K562 (cell line): Measurements from ENCODE around the gene ZNRF1. TPM values are rescaled to one million over a fixed set of nuclear protein-coding genes. Genes with fewer than 3 reads are reported as not detected.

ENCODE experiments used
- ATAC-seq: fragments of 200-7000 bp; cut with Tn5 transposase; 3 replicates; pipeline ENCODE4 v1.9.1; 2020; ENCODE audit warnings: moderate library complexity
- BruUV-seq: library from RNA; stranded (reverse); fragments of 400-500 nt; replicated peaks from 2 replicates; lab custom pipeline; 2021; lab: Mats Ljungman, UMichigan
- CTCF ChIA-PET: fragments of 300-600 bp; formaldehyde crosslinking; extraction: SDS; loops from one replicate; lab custom pipeline; 2021; ENCODE audit warnings: low intra/inter-chr PET ratio; lab: Yijun Ruan, JAX
- POLR2A ChIA-PET: fragments of 300-600, 350-650 bp; sonication (Branson Sonifier 250); formaldehyde crosslinking; extraction: SDS; loops from one replicate; lab custom pipeline; 2021; ENCODE audit warnings: antibody characterized with exemption, inconsistent platforms; lab: Yijun Ruan, JAX
- DNase-seq, 4 experiments: peaks; one replicate each; pipeline versions ENCODE4 v3.0.0 to v3.0.0-alpha.2; 2011 to 2018; ENCODE audit warnings: low spot score in 3 of 4, mixed read lengths in 3 of 4; ENCODE audit errors: extremely low read depth in 1 of 4
- FAIRE-seq: peaks from 2 replicates; lab custom pipeline; 2011; peaks lifted over from hg19 to GRCh38; lab: Jason Lieb, UNC
- H2AFZ ChIP-seq: 2 replicates; pipeline ENCODE4 v1.6.0; 2011; ENCODE audit warnings: low read depth, low read length, control low read depth, inconsistent platforms
- H3K27ac ChIP-seq: fragments of 200-600 bp; 3 replicates; pipeline ENCODE4 v1.8.0; 2011; ENCODE audit warnings: low read depth, mild to moderate bottlenecking, control low read depth, inconsistent platforms, low read length, moderate library complexity, mixed read lengths; ENCODE audit errors: extremely low read depth
- H3K27me3 ChIP-seq, 2 experiments: fragments of 300-600 bp in 1 of 2; 2 replicates in 1 of 2; 3 replicates in 1 of 2; pipeline versions ENCODE4 v1.6.0 to v1.8.0; 2011; ENCODE audit warnings: inconsistent platforms in 2 of 2, low read length in 2 of 2, mild to moderate bottlenecking in 1 of 2, mixed read lengths in 1 of 2, moderate library complexity in 1 of 2; ENCODE audit not compliant: control insufficient read depth in 2 of 2, insufficient read depth in 2 of 2
- H3K36me3 ChIP-seq: fragments of 300-600 bp; 3 replicates; pipeline ENCODE4 v1.8.0; 2011; ENCODE audit warnings: mild to moderate bottlenecking, low read length, inconsistent platforms; ENCODE audit not compliant: control insufficient read depth, insufficient read depth
- H3K4me1 ChIP-seq, 2 experiments: fragments of 200-600 bp in 1 of 2; replicated peaks in 1 of 2; 2 replicates in 1 of 2; 3 replicates in 1 of 2; pipeline versions ENCODE4 v1.5.1 to v1.8.0; 2011; ENCODE audit warnings: inconsistent platforms in 2 of 2, low read length in 2 of 2, mild to moderate bottlenecking in 1 of 2, mixed read lengths in 1 of 2, moderate library complexity in 1 of 2; ENCODE audit not compliant: control insufficient read depth in 2 of 2, insufficient read depth in 2 of 2
- H3K4me2 ChIP-seq: 2 replicates; pipeline ENCODE4 v1.6.1; 2011; ENCODE audit warnings: low read length, control low read depth, inconsistent platforms, mixed read lengths; ENCODE audit not compliant: insufficient read depth
- H3K4me3 ChIP-seq: fragments of 200-600 bp; sonication (generic), shearing (Covaris generic); 2 replicates; pipeline ENCODE4 v1.5.1; 2016; ENCODE audit warnings: control low read depth, inconsistent platforms
- H3K79me2 ChIP-seq: fragments of 200-600 bp; 3 replicates; pipeline ENCODE4 v1.8.0; 2011; ENCODE audit warnings: low read length, inconsistent platforms; ENCODE audit not compliant: control insufficient read depth, insufficient read depth
- H3K9ac ChIP-seq, 2 experiments: 2 replicates each; pipeline versions ENCODE4 v1.6.0 to v1.6.1; 2011; ENCODE audit warnings: low read depth in 2 of 2, low read length in 2 of 2, control low read depth in 1 of 2, inconsistent platforms in 1 of 2, mild to moderate bottlenecking in 1 of 2, mixed read lengths in 1 of 2; ENCODE audit not compliant: insufficient read depth in 1 of 2
- H3K9me1 ChIP-seq: one replicate; pipeline ENCODE4 v1.6.0; 2011; ENCODE audit warnings: inconsistent platforms, mild to moderate bottlenecking, low read length, moderate library complexity; ENCODE audit not compliant: control insufficient read depth, insufficient read depth
- H3K9me3 ChIP-seq: replicated peaks from 2 replicates; pipeline ENCODE4 v1.5.1; 2011; ENCODE audit warnings: low read depth, low read length, inconsistent platforms; ENCODE audit not compliant: control insufficient read depth, insufficient read depth
- H4K20me1 ChIP-seq: replicated peaks from 2 replicates; pipeline ENCODE4 v1.6.1; 2011; ENCODE audit warnings: low read length, inconsistent platforms, mixed read lengths; ENCODE audit not compliant: control insufficient read depth, insufficient read depth
- ATF7 ChIP-seq: fragments of 450-650 bp; IDR thresholded peaks from 2 replicates; pipeline ENCODE4 v1.7.1; 2014; ENCODE audit warnings: mild to moderate bottlenecking, moderate library complexity
- BMI1 ChIP-seq: fragments of 150-350 bp; IDR thresholded peaks from 2 replicates; pipeline ENCODE4 v1.6.1; 2014; ENCODE audit warnings: low read length
- CEBPG ChIP-seq, 3 experiments: fragments of 200-800 bp in 1 of 3; sonication (Bioruptor generic) in 1 of 3; sonication (generic) in 1 of 3; formaldehyde crosslinking in 1 of 3; IDR thresholded peaks in 2 of 3; conservative IDR thresholded peaks in 1 of 3; 2 replicates each; pipeline versions ENCODE4 v1.6.1 to v1.8.0; 2016 to 2022; ENCODE audit warnings: missing compliant biosample characterization in 2 of 3, missing genetic modification characterization in 2 of 3, mild to moderate bottlenecking in 1 of 3, missing genetic modification reagents in 1 of 3
- HNRNPL ChIP-seq: fragments of 200-400 bp; formaldehyde crosslinking; IDR thresholded peaks from 2 replicates; pipeline ENCODE4 v1.6.1; 2017; ENCODE audit warnings: low read depth, mild to moderate bottlenecking, low read length
- HOXB6 ChIP-seq: fragments of 250-450 bp; sonication (Bioruptor Pico); IDR thresholded peaks from 2 replicates; pipeline ENCODE4 v1.5.1; 2022; ENCODE audit warnings: mild to moderate bottlenecking, borderline replicate concordance
- MAFK ChIP-seq: IDR thresholded peaks from 2 replicates; pipeline ENCODE4 v1.6.1; 2011; ENCODE audit warnings: low read length, improper control_type of control experiment
- NEUROD1 ChIP-seq: fragments of 150-350 bp; IDR thresholded peaks from 2 replicates; pipeline ENCODE4 v1.6.1; 2014; ENCODE audit warnings: borderline replicate concordance, low read length, low read depth; ENCODE audit not compliant: partially characterized antibody
- NFIC ChIP-seq: fragments of 450-650 bp; IDR thresholded peaks from 2 replicates; pipeline ENCODE4 v1.6.1; 2017; ENCODE audit warnings: mild to moderate bottlenecking, inconsistent platforms
- POLR2A ChIP-seq: fragments of 450-650 bp; conservative IDR thresholded peaks from 2 replicates; pipeline ENCODE4 v1.6.1; 2016
- POLR2AphosphoS5 ChIP-seq: IDR thresholded peaks from 2 replicates; pipeline ENCODE4 v1.6.1; 2011; ENCODE audit warnings: mild to moderate bottlenecking, low read depth, low read length, moderate library complexity; ENCODE audit not compliant: control insufficient read depth, insufficient read depth
- RBM22 ChIP-seq: fragments of 200-400 bp; formaldehyde crosslinking; IDR thresholded peaks from 2 replicates; pipeline ENCODE4 v1.6.1; 2018; ENCODE audit warnings: low read length, low read depth; ENCODE audit not compliant: poor library complexity, severe bottlenecking
- U2AF2 ChIP-seq: fragments of 200-400 bp; formaldehyde crosslinking; optimal IDR thresholded peaks from 2 replicates; pipeline ENCODE3; 2017; ENCODE audit warnings: low read depth, mild to moderate bottlenecking, low read length
- ZNF175 ChIP-seq: fragments of 200-800 bp; sonication (Bioruptor generic); IDR thresholded peaks from 2 replicates; pipeline ENCODE4 v1.6.1; 2016; ENCODE audit warnings: low read depth, mild to moderate bottlenecking, missing genetic modification characterization, missing compliant biosample characterization
- WGBS: fragments of 100-300 bp; shearing (Covaris generic); methylation state at CpG from one replicate; pipeline ENCODE4 v1.1.6; 2016; ENCODE audit warnings: low coverage, mixed read lengths; ENCODE audit not compliant: insufficient coverage; ENCODE audit errors: missing lambda C conversion rate; 5-methylcytosine and 5-hydroxymethylcytosine counted together
- in situ Hi-C: fragments of 300-500 bp; cut with MboI; formaldehyde crosslinking; loops from 4 replicates; pipeline ENCODE4 v1.15.0; 2018; ENCODE audit warnings: inconsistent platforms, mixed read lengths
- intact Hi-C: fragments of 100-400 bp; cut with micrococcal nuclease; formaldehyde crosslinking; loops from 2 replicates; pipeline ENCODE4 v1.14.2; 2022
- polyA plus RNA-seq, 8 experiments: library from polyadenylated mRNA; depleted of rRNA in 4 of 8; stranded (reverse) in 5 of 8; unstranded in 3 of 8; fragments of >200 nt; fragmentation: Nextera tagmentation in 2 of 8; fragmentation: Illumina TruSeq in 1 of 8; extraction: Ambion mirVana in 2 of 8; extraction: Trizol in 1 of 8; gene quantifications; 2 replicates each; pipeline versions ENCODE4 v1.2.1 to v1.2.3, GENCODE V29; 2011 to 2014; ENCODE audit warnings: inconsistent platforms in 1 of 8, missing spikeins in 1 of 8
- total RNA-seq, 7 experiments: library from RNA; depleted of rRNA in 6 of 7; stranded (reverse); fragments of >200 nt in 6 of 7; fragmentation: Illumina TruSeq in 2 of 7; extraction: Trizol in 2 of 7; gene quantifications; 2 replicates each; pipeline versions ENCODE4 v1.2.1 to v1.2.3, GENCODE V29; 2011 to 2021; ENCODE audit warnings: low replicate concordance in 1 of 7
- TF ChIP-seq, protein P1 (sequence below): fragments of 250-450 bp; sonication (Bioruptor Pico); IDR thresholded peaks from 2 replicates; pipeline ENCODE4 v1.8.0; 2021; ENCODE audit warnings: mild to moderate bottlenecking, moderate library complexity
- TF ChIP-seq, protein P2 (sequence below): fragments of 450-650 bp; IDR thresholded peaks from 2 replicates; pipeline ENCODE4 v1.6.1; 2014; ENCODE audit warnings: low read depth, mild to moderate bottlenecking, moderate library complexity, borderline replicate concordance
- TF ChIP-seq, protein P3 (sequence below), 2 experiments: IDR thresholded peaks; 2 replicates each; pipeline ENCODE4 v1.6.1; 2011; ENCODE audit warnings: borderline replicate concordance in 1 of 2, control low read depth in 1 of 2, low read depth in 1 of 2, low read length in 1 of 2, mild to moderate bottlenecking in 1 of 2, mixed read lengths in 1 of 2, moderate library complexity in 1 of 2; ENCODE audit not compliant: insufficient read depth in 1 of 2, insufficient read length in 1 of 2, poor library complexity in 1 of 2, severe bottlenecking in 1 of 2; ENCODE audit errors: extremely low read depth in 1 of 2
- TF ChIP-seq, protein P4 (sequence below), 2 experiments: fragments of 450-650 bp in 1 of 2; sonication (generic) in 1 of 2; formaldehyde crosslinking in 1 of 2; IDR thresholded peaks in 1 of 2; conservative IDR thresholded peaks in 1 of 2; 2 replicates each; pipeline versions ENCODE4 v1.6.1 to v1.8.1; 2016 to 2023; ENCODE audit warnings: mild to moderate bottlenecking in 2 of 2, moderate library complexity in 2 of 2, inconsistent platforms in 1 of 2, missing genetic modification reagents in 1 of 2

The ZNRF1 gene
- total and polyA plus RNA-seq, 9 of the 15 experiments (the other 6 are each of a cell fraction or from before 2014, with no cell fraction given), result 9.5 to 37.7 (median 20.0) TPM

DNA sequence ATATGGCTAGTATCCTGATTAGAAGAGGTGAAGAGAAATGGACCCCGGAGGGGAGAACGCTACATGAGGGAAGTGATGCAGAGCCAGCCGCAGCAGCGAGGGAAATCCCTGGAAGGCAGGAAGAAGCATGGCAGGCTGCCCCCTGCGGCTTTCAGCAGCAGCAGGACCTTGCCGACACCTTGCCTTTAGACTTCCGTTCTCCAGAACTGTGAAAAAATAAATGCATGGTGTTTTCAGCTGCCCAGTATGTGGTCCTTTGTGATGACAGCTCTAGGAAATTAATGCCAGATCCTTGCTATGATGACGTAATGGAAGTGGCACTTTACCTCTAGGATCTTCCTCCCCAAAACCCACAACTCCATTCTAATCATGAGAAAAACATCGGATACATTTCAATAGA, 139.8 kb downstream of the ZNRF1 start:
- ChIA-PET CTCF (no interaction called here), POLR2A (no interaction called here)
- Histone ChIP-seq H2AFZ (no peak overlapping the region), H3K4me3 (no peak overlapping the region), H3K4me1 (no peaks in the 10 kb centered on the region; a peak in 1 of 5 replicates), H3K9me1 (no peaks in the 10 kb centered on the region), H4K20me1 (no peaks in the 10 kb centered on the region), H3K9me3 (no peaks in the 10 kb centered on the region), H3K9ac (peak overlapping the region in 1 of 2 experiments; percentile 52; a peak in 1 of 4 replicates), H3K27me3 (no peaks in the 10 kb centered on the region), H3K4me2 (no peak overlapping the region), H3K27ac (no peak overlapping the region), H3K79me2 (no peaks in the 10 kb centered on the region), H3K36me3 (no peaks in the 10 kb centered on the region)
- intact Hi-C loops, result loop anchor here (10.0 kb wide), 2 partner anchors 274 to 434 kb away; partner anchors contain the start of gene MLKL
- FAIRE-seq, result no peak
- ATAC-seq, result no peak; the same call in 2 of the 3 replicates
- BruUV-seq, result no TSS peak
- no peak for DNase-seq
- WGBS, result 38% methylated on average over 9 of the region's 9 CpGs
- in situ Hi-C loops, result loop anchor here (25.0 kb wide), 1 partner anchor 426 kb away; the partner anchor contains the start of gene MLKL
- no peak for TF ChIP-seq U2AF2
- TF ChIP-seq ATF7, result peak; percentile 68; the same call in 1 of the 2 replicates
- TF ChIP-seq HOXB6 (CRISPR knock-in tag), result no peak
- TF ChIP-seq, protein P1, sequence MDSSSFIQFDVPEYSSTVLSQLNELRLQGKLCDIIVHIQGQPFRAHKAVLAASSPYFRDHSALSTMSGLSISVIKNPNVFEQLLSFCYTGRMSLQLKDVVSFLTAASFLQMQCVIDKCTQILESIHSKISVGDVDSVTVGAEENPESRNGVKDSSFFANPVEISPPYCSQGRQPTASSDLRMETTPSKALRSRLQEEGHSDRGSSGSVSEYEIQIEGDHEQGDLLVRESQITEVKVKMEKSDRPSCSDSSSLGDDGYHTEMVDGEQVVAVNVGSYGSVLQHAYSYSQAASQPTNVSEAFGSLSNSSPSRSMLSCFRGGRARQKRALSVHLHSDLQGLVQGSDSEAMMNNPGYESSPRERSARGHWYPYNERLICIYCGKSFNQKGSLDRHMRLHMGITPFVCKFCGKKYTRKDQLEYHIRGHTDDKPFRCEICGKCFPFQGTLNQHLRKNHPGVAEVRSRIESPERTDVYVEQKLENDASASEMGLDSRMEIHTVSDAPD (CRISPR knock-in tag), result no peak
- TF ChIP-seq, protein P2, sequence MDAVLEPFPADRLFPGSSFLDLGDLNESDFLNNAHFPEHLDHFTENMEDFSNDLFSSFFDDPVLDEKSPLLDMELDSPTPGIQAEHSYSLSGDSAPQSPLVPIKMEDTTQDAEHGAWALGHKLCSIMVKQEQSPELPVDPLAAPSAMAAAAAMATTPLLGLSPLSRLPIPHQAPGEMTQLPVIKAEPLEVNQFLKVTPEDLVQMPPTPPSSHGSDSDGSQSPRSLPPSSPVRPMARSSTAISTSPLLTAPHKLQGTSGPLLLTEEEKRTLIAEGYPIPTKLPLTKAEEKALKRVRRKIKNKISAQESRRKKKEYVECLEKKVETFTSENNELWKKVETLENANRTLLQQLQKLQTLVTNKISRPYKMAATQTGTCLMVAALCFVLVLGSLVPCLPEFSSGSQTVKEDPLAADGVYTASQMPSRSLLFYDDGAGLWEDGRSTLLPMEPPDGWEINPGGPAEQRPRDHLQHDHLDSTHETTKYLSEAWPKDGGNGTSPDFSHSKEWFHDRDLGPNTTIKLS, result no peak
- TF ChIP-seq, protein P3, sequence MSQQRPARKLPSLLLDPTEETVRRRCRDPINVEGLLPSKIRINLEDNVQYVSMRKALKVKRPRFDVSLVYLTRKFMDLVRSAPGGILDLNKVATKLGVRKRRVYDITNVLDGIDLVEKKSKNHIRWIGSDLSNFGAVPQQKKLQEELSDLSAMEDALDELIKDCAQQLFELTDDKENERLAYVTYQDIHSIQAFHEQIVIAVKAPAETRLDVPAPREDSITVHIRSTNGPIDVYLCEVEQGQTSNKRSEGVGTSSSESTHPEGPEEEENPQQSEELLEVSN (IDR thresholded peaks at IDR 0.05; ENCODE audit: borderline replicate concordance in 1 of 2, extremely low read depth in 1 of 2, insufficient read depth in 1 of 2, insufficient read length in 1 of 2, low read depth in 1 of 2, low read length in 1 of 2, poor library complexity in 1 of 2, severe bottlenecking in 1 of 2), result peak in 1 of 2 experiments; percentile 49
- TF ChIP-seq POLR2A, result no peak
- TF ChIP-seq CEBPG (CRISPR knock-in tag; IDR thresholded peaks at IDR 0.05), result no peak
- TF ChIP-seq CEBPG (tag; conservative IDR thresholded peaks at IDR 0.05 in 1 of 2, IDR thresholded peaks at IDR 0.05 in 1 of 2), result no peak
- TF ChIP-seq ZNF175 (CRISPR knock-in tag), result no peak
- TF ChIP-seq, protein P4, sequence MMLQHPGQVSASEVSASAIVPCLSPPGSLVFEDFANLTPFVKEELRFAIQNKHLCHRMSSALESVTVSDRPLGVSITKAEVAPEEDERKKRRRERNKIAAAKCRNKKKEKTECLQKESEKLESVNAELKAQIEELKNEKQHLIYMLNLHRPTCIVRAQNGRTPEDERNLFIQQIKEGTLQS (IDR thresholded peaks at IDR 0.05), result peak; percentile 73
- TF ChIP-seq, protein P4 (CRISPR knock-in tag; conservative IDR thresholded peaks at IDR 0.05), result no peak
- no peak for TF ChIP-seq POLR2AphosphoS5
- no peak for TF ChIP-seq MAFK
- no peak for TF ChIP-seq BMI1
- TF ChIP-seq RBM22, result no peak
- TF ChIP-seq NFIC, result no peak
- no peak for TF ChIP-seq HNRNPL
- TF ChIP-seq NEUROD1, result no peak
